NCI-H1436 (cell line): ENCODE measurements around the gene KLK13.

Source experiments
- DNase-seq: peaks from one replicate; lab custom pipeline; 2025; lab: John Stamatoyannopoulos, UW

The KLK13 gene

DNA sequence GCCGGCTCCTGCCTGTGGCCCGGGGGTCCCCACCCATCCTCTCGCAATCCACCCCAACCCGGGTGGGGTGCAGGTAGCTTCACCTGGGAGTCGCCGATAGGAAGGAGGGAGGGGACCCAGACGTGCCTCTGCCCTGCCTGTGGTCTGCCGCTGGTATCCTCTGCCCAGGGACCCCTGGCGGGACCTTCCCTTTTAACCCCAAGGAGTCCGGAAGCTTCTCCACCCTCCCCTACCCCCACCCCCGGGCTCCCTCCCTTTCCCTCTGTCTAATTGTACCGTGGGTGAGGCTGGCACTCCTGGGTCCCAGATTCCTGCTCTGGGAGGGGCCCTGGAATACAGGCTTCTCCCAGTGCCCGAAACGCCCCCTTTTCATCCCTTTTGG is 45.4 kb downstream of the KLK13 start, which contains the start of gene KLK10:
Gene KLK10 (minus strand): TSS at position 166 of the 382 bp plus-strand sequence. CDS start 579 bp downstream, outside the sequence.
- DNase-seq, result no peak

DNA sequence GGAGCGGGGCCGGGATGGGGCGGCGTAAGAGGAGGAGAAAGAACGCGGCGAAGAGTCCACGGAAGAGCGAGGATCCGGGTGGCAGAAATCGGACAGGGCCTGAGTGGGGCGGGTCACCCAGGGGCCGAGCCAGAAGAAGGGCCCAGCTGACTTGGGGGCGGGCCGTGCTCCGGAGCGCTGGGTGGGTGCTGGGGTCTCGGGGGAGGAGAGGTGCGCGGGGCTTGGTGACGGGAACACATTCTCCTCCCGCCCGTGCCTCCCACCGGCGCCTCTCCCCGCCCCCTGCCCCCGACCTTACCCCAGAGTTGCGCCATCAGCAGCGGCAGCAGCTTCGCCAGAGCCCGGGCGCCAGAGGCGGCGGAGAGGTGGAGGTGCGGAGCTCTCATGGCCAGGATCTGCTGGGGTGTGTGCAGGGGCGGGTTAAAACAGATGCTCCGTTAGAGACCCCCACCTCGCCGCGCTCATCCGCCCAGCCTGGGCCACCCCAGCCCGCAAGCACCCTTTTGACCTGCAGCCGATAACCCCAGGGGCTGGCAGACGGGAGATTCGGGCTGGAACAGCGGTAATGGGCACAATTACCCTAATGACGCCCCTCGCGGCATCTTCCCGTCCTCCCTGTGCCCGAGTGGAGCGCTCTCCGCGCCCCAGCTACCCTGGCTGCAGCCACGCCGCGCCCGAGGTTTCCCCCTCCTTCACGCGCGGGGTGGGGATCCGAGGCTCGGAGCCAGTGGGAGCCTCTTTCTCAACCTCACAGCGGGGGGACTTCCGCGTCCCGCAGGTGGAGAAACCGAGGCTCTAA is 45.9 kb downstream of the KLK13 start:
- peak; percentile 52 for DNase-seq

DNA sequence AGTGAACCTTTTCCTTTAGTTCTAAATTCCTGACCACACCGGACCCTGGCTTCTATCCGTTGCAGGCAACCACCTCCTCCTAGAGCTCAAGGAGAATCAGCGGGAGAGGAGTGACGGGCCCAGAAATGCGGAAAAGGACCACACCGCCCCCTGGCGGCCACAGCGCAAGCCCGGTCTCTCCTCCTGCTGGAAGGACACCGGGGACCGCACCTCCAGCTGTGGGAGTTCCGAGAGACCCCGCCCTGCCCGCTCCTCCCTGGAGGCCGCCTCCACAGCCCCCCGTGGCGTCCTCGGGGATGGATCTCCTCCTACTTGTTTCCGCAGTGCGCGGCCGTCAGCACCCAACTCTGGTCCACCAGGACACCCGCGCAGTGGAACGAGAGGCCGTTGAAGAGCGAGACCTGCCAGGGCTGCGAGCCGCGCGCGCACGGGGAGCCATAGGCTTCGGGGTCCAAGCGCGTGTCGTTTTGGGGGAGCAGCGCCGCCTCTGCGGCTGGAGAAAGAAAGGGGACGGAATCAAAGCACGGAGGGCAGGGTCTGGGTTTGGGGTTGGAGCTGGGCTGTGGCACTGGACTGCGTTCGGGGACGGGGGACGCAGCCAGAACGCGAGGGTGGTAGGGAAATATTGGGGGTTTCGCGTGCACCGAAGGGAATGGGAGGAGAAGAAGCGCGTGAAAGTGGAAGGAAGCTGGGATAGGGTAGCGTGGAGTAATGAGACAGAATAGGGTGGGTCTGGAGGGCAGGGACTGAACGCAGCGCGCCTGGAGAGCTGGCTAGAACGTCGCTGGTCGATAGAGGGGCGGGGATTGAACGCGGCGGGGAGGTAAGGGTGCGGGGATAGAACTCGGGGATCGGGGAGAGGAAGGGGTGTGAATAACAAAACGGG is 47.9 kb downstream of the KLK13 start:
- DNase-seq, result peak; percentile 76

DNA sequence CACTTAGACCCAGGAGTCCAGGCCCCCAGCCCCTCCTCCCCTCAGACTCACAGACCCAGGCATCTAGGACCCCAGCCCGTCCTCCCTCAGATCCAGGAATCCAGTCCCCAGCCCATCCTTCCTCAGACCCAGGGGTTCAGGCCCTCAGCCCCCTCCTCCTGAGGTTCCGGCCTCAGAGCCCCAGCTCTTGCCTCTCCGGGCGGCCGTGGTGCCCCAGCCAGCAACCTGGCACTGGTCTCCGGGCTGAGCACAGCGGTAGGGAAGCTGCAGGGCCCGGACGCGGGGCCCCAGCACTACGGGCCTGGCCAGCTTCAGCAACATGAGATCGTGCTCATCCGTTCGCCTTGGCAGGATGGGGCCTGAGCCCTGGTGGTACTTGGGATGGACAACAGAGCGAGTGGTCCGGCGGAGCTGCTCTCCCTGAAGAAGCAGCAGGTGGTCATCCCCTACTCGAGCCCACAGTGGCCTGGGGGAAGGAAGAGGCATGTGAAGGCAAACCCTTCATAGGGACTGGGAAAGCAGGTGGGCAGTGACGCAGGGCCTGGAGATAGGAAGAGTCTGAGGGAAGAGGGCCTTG is 49.1 kb downstream of the KLK13 start:
- no peak for DNase-seq

DNA sequence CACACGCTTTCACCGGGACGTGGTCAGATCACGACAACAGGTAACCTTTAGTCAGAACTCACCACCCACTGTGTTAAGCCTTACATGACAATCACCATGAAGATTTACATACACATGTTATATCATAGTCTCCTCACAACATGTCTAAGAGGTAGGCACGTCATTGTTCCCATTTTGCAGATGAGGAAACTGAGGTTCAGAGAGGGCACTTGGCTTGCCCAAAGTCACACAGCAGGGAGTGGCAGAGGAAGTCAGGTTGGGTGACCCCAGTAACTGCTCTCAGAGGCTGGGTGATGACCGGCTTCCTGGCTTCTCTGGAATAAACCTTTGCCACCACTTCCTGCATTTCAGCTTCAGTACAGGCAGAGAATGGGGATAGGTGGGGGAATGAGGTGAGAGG is 50.6 kb downstream of the KLK13 start:
- no peak for DNase-seq

DNA sequence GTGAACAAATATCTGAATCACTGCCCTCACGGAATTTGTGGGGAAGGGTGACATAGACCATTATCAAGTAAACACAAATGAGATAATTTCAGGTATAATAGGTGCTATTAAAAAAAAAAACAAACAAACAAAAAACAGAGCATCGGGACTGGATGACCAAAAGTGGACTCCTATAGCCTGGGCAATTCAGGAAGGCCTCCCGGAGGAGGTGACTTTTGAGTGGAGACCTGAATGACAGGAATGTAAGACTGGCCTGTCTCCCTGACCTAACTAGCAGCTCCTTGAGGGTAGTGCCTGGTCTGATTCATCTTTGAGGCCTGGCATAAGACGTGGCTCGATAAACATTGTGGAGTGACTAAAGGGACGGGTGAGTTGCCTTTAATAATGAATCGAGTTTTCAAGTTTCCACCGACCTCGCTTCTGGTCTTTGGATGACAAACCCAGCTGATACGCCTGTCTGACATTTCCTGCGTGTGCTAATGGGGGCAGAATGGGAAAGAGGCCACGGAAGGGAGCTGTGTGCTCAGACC is 52.2 kb downstream of the KLK13 start:
- DNase-seq, result no peak

DNA sequence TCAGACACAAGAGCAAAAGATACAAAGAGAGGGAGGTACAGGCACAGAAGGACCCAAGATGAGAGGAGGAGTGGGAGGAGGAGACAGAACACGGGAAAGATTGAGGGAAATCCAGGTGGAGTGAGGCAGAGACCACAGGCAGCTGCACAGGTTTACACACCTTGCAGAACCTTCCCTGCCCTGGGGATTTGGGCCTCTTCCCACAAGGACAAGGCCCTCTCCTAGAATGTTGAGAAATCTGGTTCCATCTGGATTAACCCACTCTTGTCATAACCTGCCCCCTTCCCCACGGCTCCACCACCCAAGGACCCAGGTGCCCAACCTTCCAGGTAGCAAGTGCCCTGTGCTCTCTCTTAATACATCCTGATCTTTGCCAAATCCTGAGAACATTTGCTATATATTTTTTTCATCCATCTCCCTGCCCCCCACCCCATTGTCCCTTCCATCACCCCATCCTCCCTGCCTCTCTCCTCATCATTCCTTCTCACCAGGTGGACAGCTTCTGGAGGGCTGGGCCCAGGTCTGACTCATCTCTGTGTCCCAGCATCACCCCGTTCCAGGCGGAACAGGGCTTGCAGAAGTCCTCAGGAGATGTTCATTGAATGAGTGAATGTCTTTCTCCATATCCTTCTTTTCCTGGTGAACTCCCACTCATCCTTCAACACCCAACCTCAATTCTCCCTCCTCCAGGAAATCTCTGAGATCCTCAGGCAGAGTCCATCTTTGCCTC is 54.7 kb downstream of the KLK13 start:
- no peak for DNase-seq

DNA sequence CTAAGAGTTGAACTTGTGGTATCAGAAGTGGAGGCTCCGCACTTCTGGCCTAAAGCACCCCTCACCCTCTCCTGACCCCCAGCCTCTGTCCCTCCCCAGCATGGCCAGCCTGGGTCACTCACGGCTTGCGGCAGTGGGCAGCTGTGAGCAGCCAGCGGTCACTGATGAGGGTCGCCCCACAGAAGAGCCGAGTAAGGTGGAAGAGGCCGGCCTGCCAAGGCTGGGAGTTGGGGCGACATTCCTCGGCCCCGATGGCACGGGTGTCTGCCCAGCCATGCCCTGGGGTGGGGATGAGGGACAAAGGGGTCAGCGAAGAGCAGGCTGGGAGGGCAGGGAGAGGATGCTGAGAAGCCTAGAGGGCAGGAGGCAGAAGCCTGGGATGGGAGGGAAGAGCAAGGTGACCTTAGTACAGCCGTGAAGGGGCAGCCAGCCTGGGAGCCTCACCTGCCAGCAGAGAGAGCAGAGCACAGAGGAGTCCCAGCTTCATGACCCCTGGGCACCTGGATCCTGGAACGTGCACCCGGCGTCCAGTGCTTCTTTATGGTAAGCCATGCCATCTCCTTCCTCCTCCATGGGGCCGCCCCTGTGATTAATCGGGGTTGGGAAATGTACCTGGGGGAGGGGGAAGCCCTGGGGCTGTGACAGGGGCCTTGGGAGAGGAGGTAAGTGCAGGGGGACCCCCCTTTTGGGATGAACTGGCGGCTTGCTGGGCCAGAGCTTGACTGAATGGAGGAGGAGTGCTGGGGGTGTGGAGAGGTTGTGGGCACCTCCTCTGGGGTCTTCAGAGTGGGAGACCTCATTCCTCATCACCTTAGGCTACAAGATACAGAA is 55.6 kb downstream of the KLK13 start:
- no peak for DNase-seq

DNA sequence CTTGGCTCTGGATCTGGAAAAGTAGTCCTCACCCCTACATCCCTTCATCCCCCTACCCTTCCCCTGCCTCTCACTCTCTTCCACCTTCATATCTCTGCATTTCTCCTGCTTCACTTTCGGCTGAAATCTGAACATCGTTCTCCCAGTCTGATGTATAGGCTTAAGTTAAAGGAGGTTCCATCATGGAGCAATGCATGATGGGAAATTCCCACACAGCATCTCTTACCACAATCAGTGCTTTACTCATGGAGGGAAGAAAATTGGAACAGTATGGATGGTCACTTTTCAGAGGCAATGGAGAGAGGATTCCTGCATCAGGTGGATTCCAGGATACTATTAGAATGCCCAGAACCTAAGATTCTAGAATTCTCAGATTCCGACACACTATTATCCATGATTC is 57.4 kb downstream of the KLK13 start:
- DNase-seq, result no peak

DNA sequence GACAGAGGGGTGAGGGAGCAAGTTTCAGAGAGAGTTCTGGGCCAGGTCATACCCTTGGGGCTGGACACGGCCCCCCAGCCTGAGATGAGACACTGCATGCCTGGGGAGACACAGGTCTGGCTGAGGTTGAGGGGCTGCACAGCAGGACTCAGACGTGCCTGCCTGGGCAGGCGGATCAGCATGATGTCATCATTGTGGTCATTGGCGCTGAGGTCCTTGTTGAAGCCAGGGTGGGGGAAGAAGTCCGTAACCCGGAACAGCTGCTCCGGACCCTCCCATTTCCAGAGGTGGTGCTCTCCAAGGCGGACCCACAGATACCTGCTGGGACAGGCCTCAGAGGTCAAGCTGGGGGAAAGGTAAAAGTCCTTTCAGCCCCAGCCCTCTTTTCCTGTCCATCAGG is 58.5 kb downstream of the KLK13 start:
- no peak for DNase-seq
